ENCODE measurements around the gene OR10P1.
"Not testable (repeated sequence)": the region's sequence is repeated elsewhere in the genome, so short reads cannot be mapped to it uniquely, and the experiment has no call there.

The OR10P1 gene

GRCh38 chr12:55636853-55637252 lies at the start of gene OR10P1:
TSS of gene OR10P1 (plus strand) at chr12:55636892. CDS start at chr12:55636892, 0 bp downstream.
- FAIRE-seq: no peak

GRCh38 chr12:55590152-55590551 lies 46.5 kb upstream of the OR10P1 start:
- FAIRE-seq: not testable (repeated sequence)

- FAIRE-seq: no peak
Observed at GRCh38 chr12:55607821-55608594, 28.7 kb upstream of the OR10P1 start.

GRCh38 chr12:55610598-55610997 lies 26.1 kb upstream of the OR10P1 start:
- FAIRE-seq: no peak

GRCh38 chr12:55612646-55613045 lies 24.0 kb upstream of the OR10P1 start:
- no peak for FAIRE-seq

- no peak for FAIRE-seq
Observed at GRCh38 chr12:55614764-55615163, 21.9 kb upstream of the OR10P1 start.

- peak; percentile 99 for FAIRE-seq
Observed at GRCh38 chr12:55619354-55620138, 17.1 kb upstream of the OR10P1 start.

GRCh38 chr12:55624056-55624455 lies 12.6 kb upstream of the OR10P1 start:
- no peak for FAIRE-seq

GRCh38 chr12:55626154-55626553 lies 10.5 kb upstream of the OR10P1 start:
- no peak for FAIRE-seq

GRCh38 chr12:55629058-55629841 lies 7.4 kb upstream of the OR10P1 start:
- FAIRE-seq: no peak

- FAIRE-seq: no peak
Observed at GRCh38 chr12:55631056-55631455, 5.6 kb upstream of the OR10P1 start.

- no peak for FAIRE-seq
Observed at GRCh38 chr12:55631733-55632132, 5.0 kb upstream of the OR10P1 start.

- no peak for FAIRE-seq
Observed at GRCh38 chr12:55633151-55633550, 3.5 kb upstream of the OR10P1 start.

GRCh38 chr12:55636116-55636655 lies 506 bp upstream of the OR10P1 start:
- no peak for FAIRE-seq

GRCh38 chr12:55637467-55637866 lies 775 bp downstream of the OR10P1 start:
- no peak for FAIRE-seq

GRCh38 chr12:55641595-55641994 lies 4.9 kb downstream of the OR10P1 start:
- FAIRE-seq: no peak

GRCh38 chr12:55642267-55642666 lies 5.6 kb downstream of the OR10P1 start:
- FAIRE-seq: no peak

GRCh38 chr12:55642669-55643068 lies 6.0 kb downstream of the OR10P1 start:
- FAIRE-seq: no peak

- no peak for FAIRE-seq
Observed at GRCh38 chr12:55644591-55644990, 7.9 kb downstream of the OR10P1 start.

- no peak for FAIRE-seq
Observed at GRCh38 chr12:55647027-55647426, 10.3 kb downstream of the OR10P1 start.

GRCh38 chr12:55650620-55651298 lies 14.1 kb downstream of the OR10P1 start:
- FAIRE-seq: not testable (repeated sequence)

- no peak for FAIRE-seq
Observed at GRCh38 chr12:55651299-55651683, 14.6 kb downstream of the OR10P1 start.
